ENCODE data around the gene SKOR1. TPM values are rescaled to one million over a fixed set of nuclear protein-coding genes. Genes with fewer than 3 reads are reported as not detected.

Gene SKOR1
- total RNA-seq, 1 experiment from 2014 or later, result 0.13 TPM

- no peak for TF ChIP-seq CTCF (conservative IDR thresholded peaks at IDR 0.05)
- TF ChIP-seq EZH2 (IDR thresholded peaks at IDR 0.05; ENCODE audit: low read depth), result no peak
- no peaks in the 10 kb centered on the region for H3K9me3 ChIP-seq (ENCODE audit: insufficient read depth, low read depth)
- no peaks in the 10 kb centered on the region for H3K4me1 ChIP-seq (replicated peaks; ENCODE audit: insufficient read depth)
- H3K27ac ChIP-seq, result no peak overlapping the region
- no peaks in the 10 kb centered on the region for H3K27me3 ChIP-seq (ENCODE audit: insufficient read depth, low read depth)
- H3K9me2 ChIP-seq (ENCODE audit: insufficient read depth), result no peaks in the 10 kb centered on the region
- H3F3A ChIP-seq (ENCODE audit: insufficient read depth, low read depth), result no peaks in the 10 kb centered on the region
- H3K4me2 ChIP-seq, result no peak overlapping the region
- intact Hi-C loops (cut with micrococcal nuclease; ENCODE audit: unreplicated experiment), result loop anchor here (10.0 kb wide), 1 partner anchor 193 kb away; the partner anchor contains the start of gene PIAS1
- H2AFZ ChIP-seq, result no peak overlapping the region
- no peaks in the 10 kb centered on the region for H3K36me3 ChIP-seq (ENCODE audit: low read depth)
- H3K4me3 ChIP-seq, result no peak overlapping the region
- ChIA-PET CTCF (no interaction called here), POLR2A (ENCODE audit: unreplicated experiment) (no interaction called here)
- H3K79me2 ChIP-seq (ENCODE audit: low read depth), result no peaks in the 10 kb centered on the region
- no peaks in the 10 kb centered on the region for H4K20me1 ChIP-seq (ENCODE audit: insufficient read depth)
- BruUV-seq (replicated peaks), result no TSS peak
- DNase-seq, result no peak
Measured at GRCh38 chr15:67861983-67862382, 36.7 kb downstream of the SKOR1 start.

GRCh38 chr15:67862750-67863441 is 37.6 kb downstream of the SKOR1 start:
- CTCF ChIA-PET, result interaction anchor here (1.1 to 2.0 kb wide), 2 partner anchors 20 to 292 kb away, joined by 3 to 11 read pairs; no protein-coding TSS in a partner anchor
- Histone ChIP-seq H3K36me3 (ENCODE audit: low read depth) (no peaks in the 10 kb centered on the region), H3K79me2 (ENCODE audit: low read depth) (no peaks in the 10 kb centered on the region), H3K4me3 (peak overlapping the region; percentile 58; the same call in 1 of the 2 replicates), H3F3A (ENCODE audit: insufficient read depth, low read depth) (no peaks in the 10 kb centered on the region), H3K4me1 (replicated peaks; ENCODE audit: insufficient read depth) (no peaks in the 10 kb centered on the region), H3K9me2 (ENCODE audit: insufficient read depth) (no peaks in the 10 kb centered on the region), H3K27ac (no peak overlapping the region), H3K9me3 (ENCODE audit: insufficient read depth, low read depth) (no peaks in the 10 kb centered on the region), H3K4me2 (peak overlapping the region; percentile 96), H3K27me3 (ENCODE audit: insufficient read depth, low read depth) (no peaks in the 10 kb centered on the region), H2AFZ (peak overlapping the region; percentile 74), H4K20me1 (ENCODE audit: insufficient read depth) (no peaks in the 10 kb centered on the region)
- intact Hi-C loops (cut with micrococcal nuclease; ENCODE audit: unreplicated experiment), result loop anchor here (1.0 to 10.0 kb wide), 2 partner anchors 192 to 292 kb away; partner anchors contain the start of gene PIAS1
- TF ChIP-seq EZH2 (IDR thresholded peaks at IDR 0.05; ENCODE audit: low read depth) (no peak), CTCF (conservative IDR thresholded peaks at IDR 0.05) (no peak)
- POLR2A ChIA-PET (ENCODE audit: unreplicated experiment), result interaction anchor here (0.5 kb wide), 1 partner anchor 193 kb away, joined by 4 read pairs; no protein-coding TSS in a partner anchor
- no TSS peak for BruUV-seq (replicated peaks)
- DNase-seq, result no peak

GRCh38 chr15:67863442-67863987 is 38.2 kb downstream of the SKOR1 start:
- H3K27me3 ChIP-seq (ENCODE audit: insufficient read depth, low read depth), result no peaks in the 10 kb centered on the region
- no peaks in the 10 kb centered on the region for H3F3A ChIP-seq (ENCODE audit: insufficient read depth, low read depth)
- H3K27ac ChIP-seq, result no peak overlapping the region
- CTCF ChIA-PET, result interaction anchor here (1.1 to 2.0 kb wide), 2 partner anchors 20 to 291 kb away, joined by 3 to 11 read pairs; no protein-coding TSS in a partner anchor
- no peaks in the 10 kb centered on the region for H3K36me3 ChIP-seq (ENCODE audit: low read depth)
- BruUV-seq (replicated peaks), result no TSS peak
- POLR2A ChIA-PET (ENCODE audit: unreplicated experiment), result interaction anchor here (0.5 kb wide), 2 partner anchors 23 to 193 kb away, joined by 4 to 7 read pairs; no protein-coding TSS in a partner anchor
- peak overlapping the region; percentile 96 for H3K4me2 ChIP-seq
- H3K79me2 ChIP-seq (ENCODE audit: low read depth), result no peaks in the 10 kb centered on the region
- intact Hi-C loops (cut with micrococcal nuclease; ENCODE audit: unreplicated experiment), result loop anchor here (1.0 to 10.0 kb wide), 2 partner anchors 191 to 292 kb away; partner anchors contain the start of gene PIAS1
- no peaks in the 10 kb centered on the region for H3K9me2 ChIP-seq (ENCODE audit: insufficient read depth)
- H3K9me3 ChIP-seq (ENCODE audit: insufficient read depth, low read depth), result no peaks in the 10 kb centered on the region
- peak; percentile 39 to 72 for DNase-seq
- TF ChIP-seq CTCF (conservative IDR thresholded peaks at IDR 0.05) (peak; percentile 86), EZH2 (IDR thresholded peaks at IDR 0.05; ENCODE audit: low read depth) (no peak)
- no peaks in the 10 kb centered on the region for H4K20me1 ChIP-seq (ENCODE audit: insufficient read depth)
- H2AFZ ChIP-seq, result peak overlapping the region; percentile 74
- no peaks in the 10 kb centered on the region for H3K4me1 ChIP-seq (replicated peaks; ENCODE audit: insufficient read depth)
- peak overlapping the region; percentile 58; the same call in 1 of the 2 replicates for H3K4me3 ChIP-seq

Measured in PC-9 (cell line).